Neural cell (in vitro differentiated cells): Measurements from ENCODE around the gene CCNY. TPM values are rescaled to one million over a fixed set of nuclear protein-coding genes. Genes with fewer than 3 reads are reported as not detected.

Experiments
- H2AFZ ChIP-seq: fragments of 200-600, 300-800 bp; sonication (generic), shearing (Covaris generic); 2 replicates; pipeline ENCODE4 v1.6.0; 2014; ENCODE audit warnings: low read depth, mild to moderate bottlenecking, antibody characterized with exemption, low read length, moderate library complexity
- H3F3A ChIP-seq: fragments of 200-600 bp; shearing (Covaris generic); 2 replicates; pipeline ENCODE4 v1.6.1; 2016; ENCODE audit warnings: mild to moderate bottlenecking, moderate library complexity, mixed read lengths, antibody characterized with exemption, low read length; ENCODE audit not compliant: insufficient read depth, poor library complexity, severe bottlenecking
- H3K27ac ChIP-seq: fragments of 200-600, 300-800 bp; sonication (generic), shearing (Covaris generic); 2 replicates; pipeline ENCODE4 v1.5.1; 2014; ENCODE audit warnings: mild to moderate bottlenecking, low read length, moderate library complexity
- H3K27me3 ChIP-seq: fragments of 300-800, 200-600 bp; sonication (generic), shearing (Covaris generic); 2 replicates; pipeline ENCODE4 v1.6.0; 2014; ENCODE audit warnings: mild to moderate bottlenecking, low read depth, low read length, moderate library complexity; ENCODE audit not compliant: insufficient read depth
- H3K36me3 ChIP-seq: fragments of 300-800, 200-600 bp; sonication (generic), shearing (Covaris generic); 2 replicates; pipeline ENCODE4 v1.5.1; 2014; ENCODE audit warnings: mild to moderate bottlenecking, antibody characterized with exemption, low read length, moderate library complexity; ENCODE audit not compliant: insufficient read depth
- H3K4me2 ChIP-seq: fragments of 300-800, 200-600 bp; sonication (generic), shearing (Covaris generic); 2 replicates; pipeline ENCODE4 v1.6.0; 2014; ENCODE audit warnings: mild to moderate bottlenecking, low read length
- H3K4me3 ChIP-seq: fragments of 300-800, 200-600 bp; sonication (generic), shearing (Covaris generic); 2 replicates; pipeline ENCODE4 v1.5.1; 2014; ENCODE audit warnings: mild to moderate bottlenecking, low read length, moderate library complexity
- H3K79me2 ChIP-seq: fragments of 200-600 bp; shearing (Covaris generic); replicated peaks from 2 replicates; pipeline ENCODE4 v1.6.0; 2014; ENCODE audit warnings: mild to moderate bottlenecking, low read length, moderate library complexity; ENCODE audit not compliant: insufficient read depth
- H3K9ac ChIP-seq: fragments of 300-800, 200-600 bp; sonication (generic), shearing (Covaris generic); 2 replicates; pipeline ENCODE4 v1.6.1; 2016; ENCODE audit warnings: mild to moderate bottlenecking, low read length, mixed read lengths
- H3K9me2 ChIP-seq: fragments of 200-600 bp; shearing (Covaris generic); 2 replicates; pipeline ENCODE4 v1.6.1; 2016; ENCODE audit warnings: mild to moderate bottlenecking, low read length, mixed read lengths; ENCODE audit not compliant: insufficient read depth
- H3K9me3 ChIP-seq: fragments of 200-600, 300-800 bp; sonication (generic), shearing (Covaris generic); 2 replicates; pipeline ENCODE4 v1.6.1; 2016; ENCODE audit warnings: mild to moderate bottlenecking, mixed run types, low read length, moderate library complexity, mixed read lengths
- H4K20me1 ChIP-seq: fragments of 200-600 bp; shearing (Covaris generic); 2 replicates; pipeline ENCODE4 v1.6.1; 2016; ENCODE audit warnings: mild to moderate bottlenecking, mixed run types; ENCODE audit not compliant: insufficient read depth
- EP300 ChIP-seq: fragments of 450-650 bp; conservative IDR thresholded peaks from 2 replicates; pipeline ENCODE4 v1.6.1; 2014; ENCODE audit warnings: antibody characterized with exemption, mild to moderate bottlenecking, moderate library complexity; ENCODE audit not compliant: poor library complexity, severe bottlenecking
- EZH2 ChIP-seq: fragments of 200-600, 300-800 bp; shearing (Covaris generic), sonication (generic); IDR thresholded peaks from 2 replicates; pipeline ENCODE4 v1.6.1; 2014; ENCODE audit warnings: antibody characterized with exemption, low read length, borderline replicate concordance, mild to moderate bottlenecking; ENCODE audit not compliant: insufficient read depth, poor library complexity, severe bottlenecking
- MXI1 ChIP-seq: fragments of 450-650 bp; conservative IDR thresholded peaks from 2 replicates; pipeline ENCODE4 v1.6.1; 2014; ENCODE audit warnings: antibody characterized with exemption, mild to moderate bottlenecking; ENCODE audit not compliant: poor library complexity, severe bottlenecking
- POLR2AphosphoS5 ChIP-seq: IDR thresholded peaks from 2 replicates; pipeline ENCODE4 v1.6.1; 2012
- RAD21 ChIP-seq: fragments of 450-650 bp; conservative IDR thresholded peaks from 2 replicates; pipeline ENCODE4 v1.6.1; 2014; ENCODE audit warnings: antibody characterized with exemption, mild to moderate bottlenecking, moderate library complexity
- SMC3 ChIP-seq: fragments of 450-650 bp; conservative IDR thresholded peaks from 2 replicates; pipeline ENCODE4 v1.6.1; 2014; ENCODE audit warnings: antibody characterized with exemption, mild to moderate bottlenecking, moderate library complexity; ENCODE audit not compliant: poor library complexity
- TAF1 ChIP-seq: IDR thresholded peaks from 2 replicates; pipeline ENCODE4 v1.6.1; 2012; ENCODE audit warnings: low read depth
- polyA plus RNA-seq: library from polyadenylated mRNA; depleted of rRNA; stranded (reverse); fragments of >200 nt; gene quantifications from 2 replicates; pipeline ENCODE4 v1.2.3, GENCODE V29; 2014
- TF ChIP-seq, protein P1 (sequence below): IDR thresholded peaks from 2 replicates; pipeline ENCODE4 v1.6.1; 2012; ENCODE audit warnings: borderline replicate concordance
- TF ChIP-seq, protein P2 (sequence below): fragments of 450-650 bp; IDR thresholded peaks from 2 replicates; pipeline ENCODE4 v1.5.1; 2014; ENCODE audit warnings: antibody characterized with exemption, mild to moderate bottlenecking, moderate library complexity; ENCODE audit not compliant: poor library complexity, severe bottlenecking

The CCNY gene
- polyA plus RNA-seq, 1 donor from 2014 or later: 36.4 TPM

DNA sequence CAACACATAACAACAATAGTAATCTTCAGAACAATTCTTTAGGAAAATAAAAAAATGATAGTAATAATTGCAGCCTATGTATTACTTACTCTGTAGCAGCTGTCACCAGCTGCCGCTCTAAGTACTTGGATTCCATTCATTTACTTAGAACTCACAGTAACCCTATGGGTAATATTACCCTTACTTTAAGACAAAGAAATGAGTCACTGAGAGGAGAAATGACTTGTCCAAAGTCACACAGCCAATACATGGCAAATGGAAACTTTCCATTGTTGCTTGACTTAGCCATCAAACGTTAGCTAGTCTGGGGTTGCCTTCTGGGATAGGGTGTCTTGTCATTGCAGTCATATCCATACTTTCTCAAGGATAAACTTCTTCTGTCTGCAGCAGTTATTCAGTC lies 3.6 kb downstream of the CCNY start:
- TF ChIP-seq EZH2 (no peak), MXI1 (no peak), TAF1 (no peak), RAD21 (no peak), POLR2AphosphoS5 (no peak), EP300 (no peak), SMC3 (no peak)
- TF ChIP-seq, protein P1, sequence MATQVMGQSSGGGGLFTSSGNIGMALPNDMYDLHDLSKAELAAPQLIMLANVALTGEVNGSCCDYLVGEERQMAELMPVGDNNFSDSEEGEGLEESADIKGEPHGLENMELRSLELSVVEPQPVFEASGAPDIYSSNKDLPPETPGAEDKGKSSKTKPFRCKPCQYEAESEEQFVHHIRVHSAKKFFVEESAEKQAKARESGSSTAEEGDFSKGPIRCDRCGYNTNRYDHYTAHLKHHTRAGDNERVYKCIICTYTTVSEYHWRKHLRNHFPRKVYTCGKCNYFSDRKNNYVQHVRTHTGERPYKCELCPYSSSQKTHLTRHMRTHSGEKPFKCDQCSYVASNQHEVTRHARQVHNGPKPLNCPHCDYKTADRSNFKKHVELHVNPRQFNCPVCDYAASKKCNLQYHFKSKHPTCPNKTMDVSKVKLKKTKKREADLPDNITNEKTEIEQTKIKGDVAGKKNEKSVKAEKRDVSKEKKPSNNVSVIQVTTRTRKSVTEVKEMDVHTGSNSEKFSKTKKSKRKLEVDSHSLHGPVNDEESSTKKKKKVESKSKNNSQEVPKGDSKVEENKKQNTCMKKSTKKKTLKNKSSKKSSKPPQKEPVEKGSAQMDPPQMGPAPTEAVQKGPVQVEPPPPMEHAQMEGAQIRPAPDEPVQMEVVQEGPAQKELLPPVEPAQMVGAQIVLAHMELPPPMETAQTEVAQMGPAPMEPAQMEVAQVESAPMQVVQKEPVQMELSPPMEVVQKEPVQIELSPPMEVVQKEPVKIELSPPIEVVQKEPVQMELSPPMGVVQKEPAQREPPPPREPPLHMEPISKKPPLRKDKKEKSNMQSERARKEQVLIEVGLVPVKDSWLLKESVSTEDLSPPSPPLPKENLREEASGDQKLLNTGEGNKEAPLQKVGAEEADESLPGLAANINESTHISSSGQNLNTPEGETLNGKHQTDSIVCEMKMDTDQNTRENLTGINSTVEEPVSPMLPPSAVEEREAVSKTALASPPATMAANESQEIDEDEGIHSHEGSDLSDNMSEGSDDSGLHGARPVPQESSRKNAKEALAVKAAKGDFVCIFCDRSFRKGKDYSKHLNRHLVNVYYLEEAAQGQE: no peak
- TF ChIP-seq, protein P2, sequence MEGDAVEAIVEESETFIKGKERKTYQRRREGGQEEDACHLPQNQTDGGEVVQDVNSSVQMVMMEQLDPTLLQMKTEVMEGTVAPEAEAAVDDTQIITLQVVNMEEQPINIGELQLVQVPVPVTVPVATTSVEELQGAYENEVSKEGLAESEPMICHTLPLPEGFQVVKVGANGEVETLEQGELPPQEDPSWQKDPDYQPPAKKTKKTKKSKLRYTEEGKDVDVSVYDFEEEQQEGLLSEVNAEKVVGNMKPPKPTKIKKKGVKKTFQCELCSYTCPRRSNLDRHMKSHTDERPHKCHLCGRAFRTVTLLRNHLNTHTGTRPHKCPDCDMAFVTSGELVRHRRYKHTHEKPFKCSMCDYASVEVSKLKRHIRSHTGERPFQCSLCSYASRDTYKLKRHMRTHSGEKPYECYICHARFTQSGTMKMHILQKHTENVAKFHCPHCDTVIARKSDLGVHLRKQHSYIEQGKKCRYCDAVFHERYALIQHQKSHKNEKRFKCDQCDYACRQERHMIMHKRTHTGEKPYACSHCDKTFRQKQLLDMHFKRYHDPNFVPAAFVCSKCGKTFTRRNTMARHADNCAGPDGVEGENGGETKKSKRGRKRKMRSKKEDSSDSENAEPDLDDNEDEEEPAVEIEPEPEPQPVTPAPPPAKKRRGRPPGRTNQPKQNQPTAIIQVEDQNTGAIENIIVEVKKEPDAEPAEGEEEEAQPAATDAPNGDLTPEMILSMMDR: no peak
- Histone ChIP-seq H3K27me3 (no peaks in the 10 kb centered on the region), H3K27ac (no peak overlapping the region), H2AFZ (no peak overlapping the region), H3K9me2 (no peaks in the 10 kb centered on the region), H4K20me1 (no peaks in the 10 kb centered on the region), H3F3A (no peaks in the 10 kb centered on the region), H3K9ac (no peak overlapping the region), H3K9me3 (no peaks in the 10 kb centered on the region), H3K79me2 (peaks cover 78% of the 10 kb centered on the region), H3K4me3 (no peak overlapping the region), H3K4me2 (no peak overlapping the region), H3K36me3 (no peaks in the 10 kb centered on the region)

DNA sequence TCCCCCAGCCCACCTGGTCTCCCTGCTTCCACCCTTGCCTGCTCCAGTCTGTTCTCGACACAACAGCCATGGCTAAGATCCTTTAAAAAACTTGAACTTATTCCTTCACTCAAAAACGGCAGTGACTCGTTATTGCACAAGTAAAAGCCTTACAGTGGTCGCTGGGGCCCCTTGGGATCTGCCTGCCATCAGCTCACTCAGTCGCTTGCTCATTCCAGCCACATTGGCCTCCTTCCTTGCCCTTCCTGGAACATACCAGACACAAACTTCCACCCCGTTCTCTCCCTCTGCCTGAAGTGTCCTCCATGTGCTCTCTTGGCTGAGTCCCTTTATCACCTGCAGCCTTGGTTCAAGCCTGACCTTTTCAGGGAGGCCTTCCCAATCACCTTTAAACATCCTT lies 4.7 kb downstream of the CCNY start:
- Histone ChIP-seq H3K36me3 (no peaks in the 10 kb centered on the region), H3K27ac (no peak overlapping the region), H3K79me2 (peaks cover 76% of the 10 kb centered on the region), H4K20me1 (no peaks in the 10 kb centered on the region), H3K9me2 (no peaks in the 10 kb centered on the region), H3F3A (no peaks in the 10 kb centered on the region), H3K9me3 (no peaks in the 10 kb centered on the region), H3K9ac (no peak overlapping the region), H3K27me3 (no peaks in the 10 kb centered on the region), H3K4me2 (no peak overlapping the region), H3K4me3 (no peak overlapping the region), H2AFZ (no peak overlapping the region)
- TF ChIP-seq MXI1: no peak
- TF ChIP-seq POLR2AphosphoS5: no peak
- no peak for TF ChIP-seq EP300
- TF ChIP-seq EZH2: no peak
- no peak for TF ChIP-seq TAF1
- TF ChIP-seq, protein P2: no peak
- TF ChIP-seq RAD21: no peak
- no peak for TF ChIP-seq SMC3
- TF ChIP-seq, protein P1: no peak
